SK-N-SH (cell line): ENCODE results near the gene CBFA2T2. TPM values are rescaled to one million over a fixed set of nuclear protein-coding genes. Genes with fewer than 3 reads are reported as not detected.
"Not testable (repeated sequence)": the region's sequence is repeated elsewhere in the genome, so short reads cannot be mapped to it uniquely, and the experiment has no call there.

Source experiments
- CTCF ChIA-PET: fragments of 300-600, 350-600 bp; formaldehyde crosslinking; extraction: SDS; loops from one replicate; lab custom pipeline; 2021; lab: Yijun Ruan, JAX
- POLR2A ChIA-PET: fragments of 350-600 bp; sonication (Branson Sonifier 250); formaldehyde crosslinking; extraction: SDS; loops from one replicate; lab custom pipeline; 2020; ENCODE audit warnings: antibody characterized with exemption, inconsistent platforms; lab: Yijun Ruan, JAX
- DNase-seq: peaks from one replicate; pipeline ENCODE4 v3.0.0; 2012
- H2AFZ ChIP-seq: fragments of 200-600 bp; sonication (generic); 2 replicates; pipeline ENCODE4 v1.8.1; 2016; ENCODE audit warnings: antibody characterized with exemption, mild to moderate bottlenecking, low read depth
- H3F3A ChIP-seq: fragments of 200-600 bp; sonication (generic); replicated peaks from 2 replicates; pipeline ENCODE3; 2016; ENCODE audit warnings: antibody characterized with exemption, mild to moderate bottlenecking; ENCODE audit not compliant: insufficient read depth
- H3K27ac ChIP-seq, 2 experiments: fragments of 200-500 bp in 1 of 2; fragments of 200-600 bp in 1 of 2; sonication (Bioruptor generic) in 1 of 2; sonication (generic), shearing (Covaris generic) in 1 of 2; 2 replicates each; pipeline versions ENCODE4 v1.5.1 to v1.6.1; 2014 to 2016; ENCODE audit warnings: low read depth in 2 of 2, inconsistent platforms in 1 of 2, low read length in 1 of 2, mild to moderate bottlenecking in 1 of 2, mixed read lengths in 1 of 2
- H3K27me3 ChIP-seq: fragments of 200-600 bp; sonication (generic), shearing (Covaris generic); 2 replicates; pipeline ENCODE4 v1.6.1; 2016; ENCODE audit warnings: mixed run types; ENCODE audit not compliant: insufficient read depth
- H3K36me3 ChIP-seq, 2 experiments: fragments of 200-500 bp in 1 of 2; fragments of 200-600 bp in 1 of 2; sonication (Bioruptor generic) in 1 of 2; sonication (generic) in 1 of 2; replicated peaks in 1 of 2; 2 replicates each; pipeline versions ENCODE3 to v1.5.1; 2014 to 2016; ENCODE audit warnings: low read length in 1 of 2, mild to moderate bottlenecking in 1 of 2; ENCODE audit not compliant: insufficient read depth in 2 of 2, control insufficient read depth in 1 of 2
- H3K4me1 ChIP-seq, 2 experiments: fragments of 200-500 bp in 1 of 2; fragments of 200-600 bp in 1 of 2; sonication (Bioruptor generic) in 1 of 2; sonication (generic), shearing (Covaris generic) in 1 of 2; 2 replicates each; pipeline versions ENCODE4 v1.5.1 to v1.6.1; 2014 to 2016; ENCODE audit warnings: low read depth in 1 of 2, low read length in 1 of 2, mixed run types in 1 of 2; ENCODE audit not compliant: insufficient read depth in 2 of 2, control insufficient read depth in 1 of 2
- H3K4me2 ChIP-seq: fragments of 200-600 bp; sonication (generic), shearing (Covaris generic); 2 replicates; pipeline ENCODE4 v1.6.1; 2017; ENCODE audit warnings: mixed run types
- H3K4me3 ChIP-seq, 2 experiments: fragments of 200-500 bp in 1 of 2; fragments of 200-600 bp in 1 of 2; sonication (Bioruptor generic) in 1 of 2; sonication (generic), shearing (Covaris generic) in 1 of 2; 2 replicates each; pipeline versions ENCODE4 v1.5.1 to v1.8.1; 2014 to 2016; ENCODE audit warnings: low read depth in 2 of 2, inconsistent platforms in 1 of 2, low read length in 1 of 2, mild to moderate bottlenecking in 1 of 2, mixed read lengths in 1 of 2, moderate library complexity in 1 of 2
- H3K79me2 ChIP-seq: fragments of 200-600 bp; sonication (generic); 2 replicates; pipeline ENCODE4 v1.8.1; 2017; ENCODE audit warnings: mild to moderate bottlenecking; ENCODE audit not compliant: insufficient read depth
- H3K9ac ChIP-seq: fragments of 200-600 bp; sonication (generic); 2 replicates; pipeline ENCODE4 v1.6.1; 2017; ENCODE audit warnings: mixed run types
- H3K9me2 ChIP-seq: fragments of 200-600 bp; sonication (generic); 2 replicates; pipeline ENCODE4 v1.6.1; 2017; ENCODE audit warnings: mixed run types
- H3K9me3 ChIP-seq: fragments of 200-600 bp; sonication (generic); 2 replicates; pipeline ENCODE4 v1.6.1; 2017; ENCODE audit warnings: mixed run types, mild to moderate bottlenecking, moderate library complexity
- H4K20me1 ChIP-seq: fragments of 200-600 bp; sonication (generic); 2 replicates; pipeline ENCODE4 v1.6.1; 2017; ENCODE audit warnings: mild to moderate bottlenecking, mixed run types; ENCODE audit not compliant: insufficient read depth
- EP300 ChIP-seq, 2 experiments: IDR thresholded peaks; 2 replicates each; pipeline versions ENCODE4 v1.4.0 to v1.6.1; 2012; ENCODE audit warnings: borderline replicate concordance in 1 of 2, low read depth in 1 of 2, low read length in 1 of 2
- EZH2phosphoT487 ChIP-seq: fragments of 200-600 bp; sonication (generic); IDR thresholded peaks from 2 replicates; pipeline ENCODE4 v1.6.1; 2017; ENCODE audit warnings: low read depth, mixed run types, mild to moderate bottlenecking, antibody characterized with exemption, moderate library complexity, borderline replicate concordance
- FOSL2 ChIP-seq: IDR thresholded peaks from 2 replicates; pipeline ENCODE4 v1.4.0; 2012; ENCODE audit warnings: low read depth, mild to moderate bottlenecking, moderate library complexity, borderline replicate concordance
- FOXJ3 ChIP-seq: sonication (generic); formaldehyde crosslinking; IDR thresholded peaks from 2 replicates; pipeline ENCODE4 v1.5.1; 2020; ENCODE audit warnings: mild to moderate bottlenecking, missing genetic modification reagents
- GABPA ChIP-seq: IDR thresholded peaks from 2 replicates; pipeline ENCODE4 v1.4.0; 2012; ENCODE audit warnings: low read depth, mild to moderate bottlenecking
- JUND ChIP-seq: IDR thresholded peaks from 2 replicates; pipeline ENCODE4 v1.4.0; 2012
- MEF2A ChIP-seq: IDR thresholded peaks from 2 replicates; pipeline ENCODE4 v1.4.0; 2012; ENCODE audit warnings: low read depth, borderline replicate concordance
- NFIC ChIP-seq: IDR thresholded peaks from 2 replicates; pipeline ENCODE4 v1.4.0; 2012; ENCODE audit warnings: borderline replicate concordance
- NRF1 ChIP-seq: IDR thresholded peaks from 2 replicates; pipeline ENCODE4 v1.6.1; 2012; ENCODE audit warnings: low read depth, mild to moderate bottlenecking, low read length
- RCOR1 ChIP-seq: fragments of 150-350 bp; IDR thresholded peaks from 2 replicates; pipeline ENCODE4 v1.6.1; 2017; ENCODE audit warnings: antibody characterized with exemption, low read length
- RXRA ChIP-seq: IDR thresholded peaks from 2 replicates; pipeline ENCODE4 v1.4.0; 2012; ENCODE audit warnings: low read depth, mild to moderate bottlenecking, borderline replicate concordance
- SIN3A ChIP-seq: IDR thresholded peaks from 2 replicates; pipeline ENCODE4 v1.6.1; 2012; ENCODE audit warnings: low read depth, mild to moderate bottlenecking, low read length, moderate library complexity, borderline replicate concordance
- SMC3 ChIP-seq: IDR thresholded peaks from 2 replicates; pipeline ENCODE4 v1.6.1; 2012; ENCODE audit warnings: low read depth, low read length, improper control_type of control experiment
- TAF1 ChIP-seq: IDR thresholded peaks from 2 replicates; pipeline ENCODE4 v1.6.1; 2012; ENCODE audit warnings: low read depth, mild to moderate bottlenecking, low read length, moderate library complexity, borderline replicate concordance
- TCF12 ChIP-seq: IDR thresholded peaks from 2 replicates; pipeline ENCODE4 v1.4.0; 2012
- TEAD4 ChIP-seq: IDR thresholded peaks from 2 replicates; pipeline ENCODE4 v1.4.0; 2012; ENCODE audit warnings: mild to moderate bottlenecking, borderline replicate concordance; ENCODE audit not compliant: insufficient read depth
- USF2 ChIP-seq: fragments of 150-350 bp; IDR thresholded peaks from 2 replicates; pipeline ENCODE4 v1.6.1; 2017; ENCODE audit warnings: antibody characterized with exemption, low read length, low read depth, borderline replicate concordance
- YY1 ChIP-seq: IDR thresholded peaks from 2 replicates; pipeline ENCODE4 v1.4.0; 2012; ENCODE audit warnings: low read depth, mild to moderate bottlenecking
- WGBS: methylation state at CpG from one replicate; pipeline ENCODE4 v1.1.6; 2017; ENCODE audit warnings: low lambda C conversion rate; 5-methylcytosine and 5-hydroxymethylcytosine counted together
- polyA plus RNA-seq, 3 experiments: library from polyadenylated mRNA; depleted of rRNA; stranded (reverse); fragments of >200 nt; gene quantifications; 2 replicates each; pipeline ENCODE4 v1.2.3, GENCODE V29; 2012
- TF ChIP-seq, protein P1 (sequence below): IDR thresholded peaks from 2 replicates; pipeline ENCODE4 v1.6.1; 2012; ENCODE audit warnings: mild to moderate bottlenecking, low read depth, low read length, moderate library complexity
- TF ChIP-seq, protein P2 (sequence below): fragments of 200-600 bp; sonication (generic); IDR thresholded peaks from 2 replicates; pipeline ENCODE4 v1.6.1; 2017; ENCODE audit warnings: antibody characterized with exemption, mild to moderate bottlenecking, moderate library complexity

The CBFA2T2 gene
- polyA plus RNA-seq, 1 of the 3 experiments (the other 2 are of a cell fraction): 11.0 TPM

DNA sequence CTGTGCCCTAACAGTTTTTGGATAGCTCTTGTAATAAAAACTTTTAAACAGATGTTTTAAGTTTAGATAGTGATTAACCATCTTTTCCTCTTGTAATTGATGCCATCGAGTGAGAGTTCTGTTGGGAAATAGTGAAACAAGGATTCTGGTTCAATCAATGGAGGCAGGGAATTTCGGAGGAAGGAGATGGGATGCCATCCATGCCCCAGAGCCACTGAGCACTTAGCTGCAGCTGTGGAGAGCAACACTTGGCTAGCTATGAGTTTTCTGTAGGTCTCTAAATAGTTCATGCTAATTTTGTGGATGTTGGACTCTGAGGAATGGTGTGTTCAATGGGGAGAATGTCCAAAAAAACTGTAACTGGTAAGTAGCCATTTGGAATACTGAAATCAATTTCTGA, 16.7 kb downstream of the CBFA2T2 start (continued):
- no peak for TF ChIP-seq SMC3
- TF ChIP-seq TEAD4: no peak
- no peak for TF ChIP-seq TAF1
- no peak for TF ChIP-seq NFIC
- no peak for TF ChIP-seq SIN3A
- TF ChIP-seq YY1: no peak
- TF ChIP-seq, all 33 proteins: peak for 0

- Histone ChIP-seq H3K4me1 (peaks cover 0 to 3% of the 10 kb centered on the region in 2 experiments; a peak in 1 of 4 replicates), H4K20me1 (peaks cover 21% of the 10 kb centered on the region), H3F3A (no peaks in the 10 kb centered on the region), H3K9ac (no peak overlapping the region), H2AFZ (no peak overlapping the region), H3K9me2 (no peaks in the 10 kb centered on the region), H3K9me3 (no peaks in the 10 kb centered on the region), H3K4me2 (no peak overlapping the region), H3K27me3 (no peaks in the 10 kb centered on the region), H3K36me3 (peaks cover 0 to 4% of the 10 kb centered on the region in 2 experiments), H3K27ac (no peak overlapping the region; a peak in 1 of 4 replicates), H3K79me2 (peaks cover 94% of the 10 kb centered on the region), H3K4me3 (no peak overlapping the region)
- ChIA-PET CTCF (interaction anchor here (1.4 to 1.7 kb wide), 3 partner anchors 10 to 50 kb away, joined by 3 to 5 read pairs (median 5); no protein-coding TSS in a partner anchor), POLR2A (no interaction called here)
- no peak for TF ChIP-seq TEAD4
- no peak for TF ChIP-seq GABPA
- TF ChIP-seq RXRA: no peak
- TF ChIP-seq MEF2A: no peak
- no peak for TF ChIP-seq FOSL2
- TF ChIP-seq SIN3A: no peak
- no peak for TF ChIP-seq EZH2phosphoT487
- no peak for TF ChIP-seq EP300 (IDR thresholded peaks at IDR 0.05; ENCODE audit: borderline replicate concordance in 1 of 2, low read depth in 1 of 2, low read length in 1 of 2)
- no peak for TF ChIP-seq SMC3
- TF ChIP-seq NFIC: no peak
- no peak for TF ChIP-seq TCF12
- TF ChIP-seq USF2: no peak
- no peak for TF ChIP-seq RCOR1
- TF ChIP-seq, protein P1, sequence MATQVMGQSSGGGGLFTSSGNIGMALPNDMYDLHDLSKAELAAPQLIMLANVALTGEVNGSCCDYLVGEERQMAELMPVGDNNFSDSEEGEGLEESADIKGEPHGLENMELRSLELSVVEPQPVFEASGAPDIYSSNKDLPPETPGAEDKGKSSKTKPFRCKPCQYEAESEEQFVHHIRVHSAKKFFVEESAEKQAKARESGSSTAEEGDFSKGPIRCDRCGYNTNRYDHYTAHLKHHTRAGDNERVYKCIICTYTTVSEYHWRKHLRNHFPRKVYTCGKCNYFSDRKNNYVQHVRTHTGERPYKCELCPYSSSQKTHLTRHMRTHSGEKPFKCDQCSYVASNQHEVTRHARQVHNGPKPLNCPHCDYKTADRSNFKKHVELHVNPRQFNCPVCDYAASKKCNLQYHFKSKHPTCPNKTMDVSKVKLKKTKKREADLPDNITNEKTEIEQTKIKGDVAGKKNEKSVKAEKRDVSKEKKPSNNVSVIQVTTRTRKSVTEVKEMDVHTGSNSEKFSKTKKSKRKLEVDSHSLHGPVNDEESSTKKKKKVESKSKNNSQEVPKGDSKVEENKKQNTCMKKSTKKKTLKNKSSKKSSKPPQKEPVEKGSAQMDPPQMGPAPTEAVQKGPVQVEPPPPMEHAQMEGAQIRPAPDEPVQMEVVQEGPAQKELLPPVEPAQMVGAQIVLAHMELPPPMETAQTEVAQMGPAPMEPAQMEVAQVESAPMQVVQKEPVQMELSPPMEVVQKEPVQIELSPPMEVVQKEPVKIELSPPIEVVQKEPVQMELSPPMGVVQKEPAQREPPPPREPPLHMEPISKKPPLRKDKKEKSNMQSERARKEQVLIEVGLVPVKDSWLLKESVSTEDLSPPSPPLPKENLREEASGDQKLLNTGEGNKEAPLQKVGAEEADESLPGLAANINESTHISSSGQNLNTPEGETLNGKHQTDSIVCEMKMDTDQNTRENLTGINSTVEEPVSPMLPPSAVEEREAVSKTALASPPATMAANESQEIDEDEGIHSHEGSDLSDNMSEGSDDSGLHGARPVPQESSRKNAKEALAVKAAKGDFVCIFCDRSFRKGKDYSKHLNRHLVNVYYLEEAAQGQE: no peak
- no peak for TF ChIP-seq FOXJ3 (CRISPR knock-in tag)
- TF ChIP-seq, protein P2, sequence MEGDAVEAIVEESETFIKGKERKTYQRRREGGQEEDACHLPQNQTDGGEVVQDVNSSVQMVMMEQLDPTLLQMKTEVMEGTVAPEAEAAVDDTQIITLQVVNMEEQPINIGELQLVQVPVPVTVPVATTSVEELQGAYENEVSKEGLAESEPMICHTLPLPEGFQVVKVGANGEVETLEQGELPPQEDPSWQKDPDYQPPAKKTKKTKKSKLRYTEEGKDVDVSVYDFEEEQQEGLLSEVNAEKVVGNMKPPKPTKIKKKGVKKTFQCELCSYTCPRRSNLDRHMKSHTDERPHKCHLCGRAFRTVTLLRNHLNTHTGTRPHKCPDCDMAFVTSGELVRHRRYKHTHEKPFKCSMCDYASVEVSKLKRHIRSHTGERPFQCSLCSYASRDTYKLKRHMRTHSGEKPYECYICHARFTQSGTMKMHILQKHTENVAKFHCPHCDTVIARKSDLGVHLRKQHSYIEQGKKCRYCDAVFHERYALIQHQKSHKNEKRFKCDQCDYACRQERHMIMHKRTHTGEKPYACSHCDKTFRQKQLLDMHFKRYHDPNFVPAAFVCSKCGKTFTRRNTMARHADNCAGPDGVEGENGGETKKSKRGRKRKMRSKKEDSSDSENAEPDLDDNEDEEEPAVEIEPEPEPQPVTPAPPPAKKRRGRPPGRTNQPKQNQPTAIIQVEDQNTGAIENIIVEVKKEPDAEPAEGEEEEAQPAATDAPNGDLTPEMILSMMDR: no peak
- TF ChIP-seq NRF1: no peak
- TF ChIP-seq JUND: no peak
- no peak for DNase-seq
- 94% methylated on average over 3 of the region's 3 CpGs for WGBS
Observed at GRCh38 chr20:33507461-33507860, 17.6 kb downstream of the CBFA2T2 start.

GRCh38 chr20:33508015-33508414, 18.1 kb downstream of the CBFA2T2 start:
- H3K9me2 ChIP-seq, H3K4me3 ChIP-seq, H3K27ac ChIP-seq, DNase-seq, H3F3A ChIP-seq, H3K9me3 ChIP-seq, H3K27me3 ChIP-seq, POLR2A ChIA-PET, H3K4me2 ChIP-seq, H3K36me3 ChIP-seq, H3K4me1 ChIP-seq, H2AFZ ChIP-seq, H3K9ac ChIP-seq: not testable (repeated sequence)
- H4K20me1 ChIP-seq: peaks cover 22% of the 10 kb centered on the region
- H3K79me2 ChIP-seq: peaks cover 92% of the 10 kb centered on the region
- WGBS: 97% methylated on average over 7 of the region's 7 CpGs
- CTCF ChIA-PET: interaction anchor here (0.7 to 1.5 kb wide), 3 partner anchors 9 to 160 kb away, joined by 3 to 4 read pairs (median 3); no protein-coding TSS in a partner anchor
